Pulmonary artery endothelial cell (primary cell): ENCODE measurements around the gene MORC2. TPM values are rescaled to one million over a fixed set of nuclear protein-coding genes. Genes with fewer than 3 reads are reported as not detected.

Experiments
- DNase-seq: peaks from one replicate; pipeline ENCODE4 v3.0.0-alpha.2; 2011; ENCODE audit warnings: low read depth, low spot score
- total RNA-seq: library from RNA; depleted of rRNA; stranded (reverse); fragments of >200 nt; gene quantifications from 2 replicates; pipeline ENCODE4 v1.2.3, GENCODE V29; 2014

The MORC2 gene
- total RNA-seq, 1 donor from 2014 or later = 13.8 TPM

DNA sequence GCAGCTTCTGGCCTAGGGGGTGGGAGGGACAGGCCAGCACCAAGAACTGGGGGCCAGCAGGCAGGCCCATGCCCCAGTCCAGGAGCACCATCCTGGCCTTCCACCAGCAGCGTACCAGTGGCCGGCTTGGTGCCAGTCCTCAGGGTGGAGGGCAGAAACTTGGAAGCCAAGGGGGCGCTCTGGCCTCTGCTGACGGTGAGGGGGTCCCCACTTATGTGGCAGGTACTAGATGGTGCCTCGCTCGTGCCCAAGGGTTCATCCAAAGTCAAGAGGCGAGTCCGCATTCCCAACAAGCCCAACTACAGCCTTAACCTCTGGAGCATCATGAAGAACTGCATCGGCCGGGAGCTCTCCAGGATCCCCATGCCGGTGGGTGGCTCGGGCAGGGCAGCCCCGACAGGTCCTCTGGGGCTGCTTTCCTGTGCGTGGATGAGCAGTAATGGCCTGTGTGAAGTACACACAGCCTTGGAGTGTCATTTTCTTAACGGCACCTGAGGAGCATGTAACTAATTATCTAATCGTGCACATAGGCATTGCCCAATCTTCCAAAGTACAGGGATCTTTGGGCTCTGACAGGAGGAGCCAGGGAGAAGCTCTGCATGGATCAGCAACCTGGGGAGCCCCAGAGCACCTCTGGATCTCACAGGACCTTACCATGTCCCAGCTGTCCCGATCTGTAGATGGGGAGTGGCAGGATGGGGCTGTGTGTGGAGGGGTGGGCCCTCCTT, 79.1 kb downstream of the MORC2 start:
- no peak for DNase-seq

DNA sequence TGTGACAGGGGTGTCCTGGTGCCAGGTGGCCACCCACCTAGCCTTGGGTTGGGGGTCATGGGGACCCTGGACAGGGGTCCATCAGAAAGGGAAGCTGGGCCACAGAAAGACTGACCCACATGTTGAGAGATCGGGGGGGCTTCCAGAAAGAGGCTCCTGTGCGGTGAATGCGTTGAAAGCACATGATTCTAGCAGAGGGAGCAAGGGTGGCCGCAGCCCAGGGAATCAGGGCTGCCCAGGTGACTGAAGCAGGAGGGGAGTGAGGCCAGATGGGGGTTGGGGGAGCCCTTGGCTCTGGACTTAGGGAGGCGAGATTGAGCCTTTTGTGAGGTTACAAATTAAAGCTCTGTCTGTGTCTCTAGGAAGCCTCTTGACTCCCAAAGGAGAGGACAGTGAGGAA, 80.7 kb downstream of the MORC2 start:
- DNase-seq = no peak

DNA sequence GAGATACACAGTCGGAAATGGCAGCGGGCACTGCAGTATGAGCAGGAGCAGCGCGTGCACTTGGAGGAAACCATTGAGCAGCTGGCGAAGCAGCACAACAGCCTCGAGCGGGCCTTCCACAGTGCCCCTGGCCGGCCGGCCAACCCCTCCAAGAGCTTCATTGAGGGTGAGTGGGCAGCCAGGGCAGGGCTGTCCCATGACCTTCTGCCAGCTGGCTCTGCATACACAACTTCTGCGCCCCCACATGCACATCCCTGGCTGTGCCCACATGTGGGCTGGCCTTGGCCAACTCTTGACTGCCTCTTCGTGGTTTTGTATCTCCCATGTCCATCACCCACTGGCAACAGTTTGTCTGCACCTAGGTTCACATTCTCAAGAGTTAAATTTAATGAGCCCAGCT, 81.1 kb downstream of the MORC2 start:
- no peak for DNase-seq

DNA sequence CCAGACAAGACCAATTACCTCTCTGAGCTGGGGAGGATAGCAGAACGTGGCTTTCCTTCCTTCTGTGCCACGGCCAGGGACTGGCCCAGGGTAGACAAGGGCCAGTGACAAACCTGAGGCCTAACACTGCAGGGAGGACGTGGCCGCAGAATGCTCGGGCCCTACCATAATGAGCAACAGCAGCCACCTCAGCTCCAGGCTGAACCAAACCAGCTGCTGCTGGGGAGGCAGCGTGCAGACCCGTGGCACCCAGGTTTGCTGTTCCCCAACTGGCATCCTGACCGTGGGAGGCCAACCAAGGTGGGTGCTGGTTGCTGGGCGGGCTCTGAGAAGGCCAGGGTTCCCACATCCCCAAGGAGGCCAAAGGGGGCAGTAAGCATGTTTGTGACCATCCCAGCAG, 83.0 kb downstream of the MORC2 start:
- DNase-seq = no peak

DNA sequence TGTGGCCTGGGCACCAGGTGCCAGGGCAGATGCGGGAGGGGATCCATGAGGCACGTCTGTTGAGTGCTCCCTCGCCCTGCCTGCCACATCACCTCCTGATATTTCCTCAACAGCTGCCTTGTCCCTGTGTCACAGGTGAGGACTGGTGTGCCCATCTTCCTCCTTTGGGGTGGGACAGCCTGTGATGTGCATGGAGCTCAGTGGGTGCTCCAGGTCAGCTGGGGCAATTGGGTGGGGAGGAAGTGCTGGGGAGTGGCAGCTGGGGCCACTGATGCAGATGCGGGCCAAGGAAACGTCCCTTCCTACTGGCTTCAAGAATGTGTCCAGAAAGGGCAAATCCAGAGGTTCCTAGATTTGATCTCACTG, 83.6 kb downstream of the MORC2 start:
- DNase-seq = no peak

DNA sequence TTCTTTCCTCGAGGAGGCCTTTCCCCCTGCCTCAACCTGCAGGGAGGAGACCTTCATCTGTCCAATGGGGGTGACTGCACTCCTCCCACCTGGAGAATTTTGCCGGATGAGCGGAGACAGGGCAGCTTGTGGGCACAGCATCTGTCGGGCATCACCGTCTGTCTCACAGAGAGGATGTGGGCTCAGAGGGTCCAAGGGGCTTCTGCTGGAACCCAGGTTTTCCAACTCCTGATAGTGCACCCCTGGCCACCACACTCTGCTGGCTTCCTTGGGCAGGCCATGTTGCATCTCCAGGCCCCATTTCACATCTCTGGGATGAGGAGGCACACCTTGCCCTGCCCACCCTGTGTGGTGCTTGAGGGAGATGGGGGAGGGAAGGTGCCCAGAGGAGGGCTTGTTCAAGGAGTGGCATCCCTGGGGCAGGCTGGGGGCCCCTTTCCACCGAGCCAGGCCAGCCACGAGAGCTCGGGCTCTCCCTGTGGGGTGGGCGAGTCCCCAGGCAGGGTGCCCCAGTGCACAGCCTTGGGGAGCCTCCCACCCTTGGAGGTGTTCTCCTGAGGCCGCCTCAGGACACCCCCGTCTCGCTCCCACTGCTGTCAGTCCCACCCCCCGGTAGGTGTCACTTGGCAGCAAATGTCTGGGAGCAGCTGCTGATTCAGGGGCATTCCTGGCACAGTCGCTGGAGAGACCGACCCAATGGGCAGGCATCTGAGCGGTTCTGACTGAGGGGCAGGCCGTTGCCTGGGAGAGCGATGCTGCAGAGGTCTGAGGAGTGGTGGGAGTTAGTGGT, 84.2 kb downstream of the MORC2 start:
- no peak for DNase-seq

DNA sequence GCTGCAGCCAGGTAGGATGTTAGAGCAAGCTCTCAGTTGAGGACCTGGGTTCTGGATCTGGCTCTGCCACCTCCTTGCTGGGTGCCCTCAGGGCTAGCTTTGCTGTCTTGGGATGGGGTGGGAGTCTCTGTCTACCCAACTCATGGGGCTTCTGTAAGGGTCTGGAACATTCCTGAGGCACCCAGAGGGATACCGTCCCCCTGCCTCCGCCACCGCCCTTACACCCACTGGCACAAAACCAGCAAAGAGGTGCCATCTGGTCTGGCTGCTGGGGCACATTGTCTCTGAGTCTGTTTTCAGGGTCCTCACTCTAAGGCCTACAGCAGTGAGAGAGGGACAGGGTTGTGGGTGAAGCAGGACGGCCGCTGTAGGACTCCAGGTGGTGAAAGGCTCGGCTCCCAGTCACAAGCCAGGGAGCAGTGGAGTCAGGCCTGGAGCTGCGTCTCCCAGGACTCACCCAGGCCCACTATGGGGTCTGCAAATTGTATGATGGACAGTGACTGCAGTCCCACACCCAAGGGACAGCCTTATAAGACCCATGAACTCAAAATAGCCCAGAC, 84.9 kb downstream of the MORC2 start:
- DNase-seq = no peak

DNA sequence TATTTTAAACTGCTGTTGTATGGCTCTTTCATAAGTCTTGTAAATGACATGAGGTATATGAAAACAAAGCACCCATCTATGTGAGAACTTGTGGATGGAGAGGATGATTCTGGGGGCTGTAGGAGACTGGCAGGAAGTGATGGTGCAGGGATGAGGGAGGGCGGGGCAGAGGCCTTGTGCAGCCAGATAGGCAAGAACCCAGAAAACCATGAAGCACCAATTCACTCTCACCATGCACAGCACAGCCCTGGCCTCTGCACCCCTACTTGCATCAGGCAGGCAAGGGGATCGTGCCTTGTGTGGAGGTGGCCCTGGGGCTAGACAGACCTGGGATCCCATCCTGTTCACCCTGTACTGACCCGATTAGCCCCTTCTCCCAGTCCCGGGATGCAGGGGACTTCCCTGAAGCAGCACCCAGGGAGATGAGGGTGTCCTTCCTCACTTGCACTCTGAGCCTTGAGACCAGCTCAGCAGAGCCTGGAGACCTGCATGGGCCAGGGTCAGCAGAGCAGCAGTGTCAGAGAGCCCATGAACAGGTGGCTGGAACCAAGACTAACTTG, 85.5 kb downstream of the MORC2 start:
- DNase-seq = no peak

DNA sequence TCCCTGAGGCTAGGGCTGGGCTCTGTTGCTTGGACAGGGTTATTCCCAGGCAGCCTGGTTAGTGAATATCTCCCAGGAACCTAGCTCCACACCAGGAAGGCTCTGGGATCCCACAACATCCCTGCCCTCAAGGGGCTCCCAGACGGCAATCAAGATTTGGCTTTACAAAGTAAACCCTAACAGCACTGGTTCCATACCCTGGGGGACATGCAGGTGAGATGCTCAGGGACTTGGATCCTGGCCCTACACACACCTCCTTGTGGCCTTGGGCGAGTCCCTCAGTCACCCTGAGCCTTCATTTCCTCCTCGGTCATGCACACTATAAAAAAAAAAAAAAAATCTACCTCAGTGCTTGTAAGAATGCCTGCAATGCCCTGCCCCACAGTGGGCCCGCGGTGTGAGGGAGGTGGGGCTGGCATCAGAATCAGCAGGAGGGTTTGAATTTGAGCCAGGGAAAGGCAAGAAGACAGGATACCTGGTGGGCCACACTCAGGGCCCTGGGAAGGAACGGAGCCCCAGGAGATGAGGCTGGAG, 86.3 kb downstream of the MORC2 start:
- DNase-seq = no peak

DNA sequence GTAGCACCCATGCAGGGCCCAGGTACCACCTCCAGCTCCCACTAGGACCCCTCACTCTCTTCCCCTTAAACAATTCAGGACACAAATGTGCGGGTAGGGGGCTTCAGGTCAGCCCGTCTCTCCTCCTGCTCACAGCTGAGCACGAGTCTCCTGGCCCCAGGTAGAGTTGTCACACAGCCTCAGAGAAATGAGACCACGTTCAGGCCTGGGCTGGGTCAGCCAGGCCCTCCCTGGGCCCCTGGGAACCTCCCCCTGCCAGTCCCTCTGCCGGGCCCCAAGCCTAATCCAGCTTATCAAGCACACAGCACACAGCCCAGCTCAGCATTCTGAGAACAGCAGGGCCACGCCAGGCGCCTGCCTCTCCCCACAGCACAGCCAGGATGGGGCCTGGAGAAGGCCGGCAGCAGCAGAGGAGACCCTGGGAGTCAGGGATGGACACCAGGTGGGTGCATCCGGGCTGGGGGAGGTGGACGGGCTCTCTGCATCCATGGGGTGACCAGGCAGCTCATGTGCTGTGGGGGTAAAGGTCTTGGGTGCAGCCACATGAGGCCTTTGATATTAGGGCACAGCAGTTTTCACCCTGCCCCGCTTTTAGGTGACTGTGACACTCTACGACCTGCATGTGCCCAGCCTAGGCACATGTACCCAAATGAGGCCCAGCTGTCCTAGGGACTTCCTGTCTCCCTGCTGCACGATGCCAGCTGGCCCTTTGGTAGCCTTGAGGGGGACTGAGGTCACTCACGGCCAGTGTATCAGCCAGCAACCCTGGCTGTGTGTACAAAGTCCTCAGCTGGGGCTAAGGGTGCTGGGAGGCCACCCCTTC, 87.0 kb downstream of the MORC2 start:
- no peak for DNase-seq

DNA sequence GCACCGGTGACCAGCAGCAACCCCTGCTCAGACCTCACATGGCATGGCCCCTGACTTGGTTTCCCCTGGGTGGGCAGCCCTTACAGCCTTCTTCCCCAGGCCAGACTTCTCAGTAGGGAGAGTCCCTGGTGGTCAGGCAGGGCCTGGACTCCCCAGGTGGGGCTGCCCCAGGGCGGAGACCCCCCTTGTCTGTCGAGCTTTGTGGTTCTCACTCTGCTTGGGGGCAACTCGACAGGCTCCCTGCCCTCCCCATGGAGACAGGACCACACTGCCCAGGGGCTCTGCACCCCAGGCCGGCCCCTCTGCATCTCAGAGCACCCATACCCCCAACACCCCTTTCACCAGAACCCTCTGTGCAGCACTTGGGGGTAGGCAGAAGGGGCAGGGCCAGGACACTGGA, 87.7 kb downstream of the MORC2 start:
- DNase-seq = no peak

DNA sequence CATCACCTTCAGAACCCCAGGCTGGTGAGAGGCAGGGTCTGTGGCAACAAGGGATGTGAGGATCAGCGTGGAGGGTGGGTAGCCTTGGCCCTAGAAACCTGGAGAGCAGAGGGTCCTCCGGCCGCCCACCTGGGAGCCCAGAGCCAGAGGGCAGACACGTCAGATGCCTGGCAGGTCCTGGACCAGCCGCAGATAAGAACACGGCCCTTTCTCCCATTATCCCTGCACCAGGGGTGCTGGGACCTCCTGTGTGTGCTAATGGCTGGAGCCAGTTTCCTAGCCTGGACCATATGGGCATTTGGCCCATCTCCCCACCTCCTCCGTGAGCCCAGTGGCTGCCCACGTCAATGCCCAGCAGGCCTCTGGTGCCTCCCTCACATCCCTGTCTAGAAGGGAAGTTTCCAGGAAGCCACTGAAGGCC, 88.4 kb downstream of the MORC2 start:
- no peak for DNase-seq

DNA sequence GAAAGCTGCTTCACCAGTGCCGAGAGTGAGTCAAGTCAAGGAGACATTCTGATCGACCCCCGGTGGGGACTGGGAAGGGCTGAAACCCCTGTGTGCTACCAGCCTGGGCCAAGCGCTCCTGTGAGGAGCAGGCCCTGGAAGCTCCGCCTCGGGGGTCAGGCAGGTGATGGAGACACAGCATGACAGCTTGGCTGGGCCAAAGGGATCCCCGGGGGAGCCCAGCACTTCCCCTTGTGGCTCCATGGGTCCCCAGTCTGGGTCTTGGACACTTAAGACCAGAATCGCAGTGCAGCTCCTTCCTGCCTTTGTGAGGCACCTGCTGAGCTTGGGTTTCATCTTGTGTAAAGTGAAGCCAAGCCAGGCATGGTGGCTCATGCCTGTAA, 89.2 kb downstream of the MORC2 start:
- DNase-seq = no peak

DNA sequence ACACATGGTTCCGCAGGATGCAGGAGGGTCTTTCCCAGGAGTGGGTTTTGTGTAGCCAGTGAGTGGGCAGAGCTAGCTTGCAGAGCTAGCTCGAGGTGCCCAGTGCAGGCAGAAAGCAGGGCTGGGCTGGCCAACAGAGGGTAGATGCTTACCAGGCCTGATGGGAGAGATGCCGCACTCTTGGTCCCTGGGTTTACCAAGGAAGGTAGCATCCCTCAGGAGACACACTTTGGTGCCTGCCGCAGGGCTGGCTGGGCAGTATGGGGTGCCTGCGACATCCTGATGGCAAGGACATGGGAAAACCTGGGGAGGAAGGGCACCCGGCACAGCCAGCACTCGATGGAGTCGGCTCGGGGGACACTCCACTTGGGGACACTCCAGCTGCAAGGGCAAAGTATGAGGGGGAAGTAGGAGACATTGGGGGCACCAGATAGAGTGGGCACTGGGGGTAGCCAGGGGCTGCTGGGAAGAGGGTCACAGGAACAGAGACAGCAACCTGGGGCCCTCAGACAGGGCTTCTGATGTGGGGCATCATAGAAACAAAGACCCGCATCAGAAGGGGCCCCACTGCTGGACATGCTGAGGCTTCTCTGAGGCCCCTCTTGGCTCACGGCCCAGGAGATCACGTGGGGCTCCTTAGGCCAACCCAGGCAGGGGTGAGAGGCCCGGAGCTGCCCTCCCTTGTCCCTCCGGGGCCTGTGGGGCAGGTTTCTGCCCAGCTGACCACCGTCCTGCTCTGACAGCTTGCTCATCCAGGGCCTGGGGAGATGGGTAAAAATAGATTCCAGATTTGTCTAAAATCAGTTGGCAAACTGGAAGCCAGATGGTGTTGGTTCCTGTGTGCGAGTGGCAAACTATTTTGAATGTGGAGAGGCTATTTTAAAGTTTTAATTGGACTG, 89.8 kb downstream of the MORC2 start:
- no peak for DNase-seq

DNA sequence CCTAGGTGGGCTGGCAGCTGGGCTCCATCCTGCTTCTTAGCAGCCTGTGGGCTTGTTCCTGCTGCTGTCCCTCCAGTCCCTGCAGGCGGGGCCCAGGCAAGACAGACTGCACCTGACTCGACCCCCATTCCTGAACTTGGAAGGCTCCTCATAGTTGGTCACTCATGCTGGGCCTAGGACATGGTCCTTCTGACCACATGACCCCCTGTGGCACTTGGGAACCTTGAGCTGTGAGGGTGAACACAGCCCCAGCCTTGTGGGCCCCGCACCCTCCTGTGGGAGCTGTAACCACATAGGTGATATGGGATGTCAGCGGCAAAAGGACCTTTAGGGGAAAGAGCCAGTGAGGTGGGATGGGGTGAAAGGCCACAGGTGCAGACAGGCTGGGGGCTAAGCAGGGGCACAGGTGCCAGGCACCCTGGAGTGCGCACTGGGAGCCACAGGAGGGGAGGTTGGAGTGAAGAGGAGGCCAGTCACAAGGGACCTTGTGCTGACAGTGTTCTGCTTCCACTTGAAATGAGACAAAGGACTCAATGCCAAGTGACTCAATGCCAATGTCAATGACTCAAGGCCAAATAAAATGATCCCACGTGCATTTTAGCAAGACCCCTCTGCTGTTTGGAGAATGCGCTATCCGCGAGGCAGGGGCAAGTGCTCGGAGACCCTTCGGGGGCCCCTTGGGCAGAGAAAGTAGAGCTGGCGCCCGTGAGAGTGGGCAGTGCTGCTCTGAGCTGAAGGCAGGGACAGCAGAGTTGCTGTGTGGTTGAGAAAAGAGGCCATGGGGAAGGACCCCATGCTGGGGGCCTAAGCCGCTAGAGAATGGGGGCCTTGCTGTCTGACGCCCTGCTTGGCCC, 90.7 kb downstream of the MORC2 start:
- DNase-seq = no peak

DNA sequence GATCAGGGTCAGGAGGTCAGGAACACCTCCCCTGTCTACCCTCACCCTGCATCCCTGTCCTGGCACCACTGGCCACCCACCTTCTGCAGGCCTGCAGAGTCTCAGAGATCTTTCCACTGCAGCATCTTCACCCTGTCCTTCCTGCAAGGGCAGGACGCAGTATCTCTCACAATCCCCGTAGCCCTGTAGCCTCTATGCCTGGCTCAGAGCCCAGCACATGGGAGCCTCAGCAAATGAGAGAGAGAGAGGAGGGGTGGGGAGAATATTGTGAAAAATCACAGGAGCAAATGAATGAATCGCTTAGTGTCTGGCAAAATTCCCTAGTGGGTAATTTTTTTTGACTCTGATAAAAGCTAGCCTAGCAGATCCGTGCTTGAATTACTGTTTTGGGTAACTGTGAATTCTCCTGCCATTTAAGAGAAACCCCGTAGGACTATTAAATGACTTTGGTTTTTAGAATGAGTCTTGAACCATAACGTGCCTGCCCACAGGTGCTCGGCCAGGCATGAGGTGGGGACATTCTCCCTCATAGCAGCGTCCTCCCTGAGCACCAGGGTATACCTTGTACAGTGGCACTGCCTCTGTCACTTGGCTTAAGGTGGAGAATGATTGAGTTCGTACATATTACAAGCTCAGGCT, 91.5 kb downstream of the MORC2 start:
- no peak for DNase-seq

DNA sequence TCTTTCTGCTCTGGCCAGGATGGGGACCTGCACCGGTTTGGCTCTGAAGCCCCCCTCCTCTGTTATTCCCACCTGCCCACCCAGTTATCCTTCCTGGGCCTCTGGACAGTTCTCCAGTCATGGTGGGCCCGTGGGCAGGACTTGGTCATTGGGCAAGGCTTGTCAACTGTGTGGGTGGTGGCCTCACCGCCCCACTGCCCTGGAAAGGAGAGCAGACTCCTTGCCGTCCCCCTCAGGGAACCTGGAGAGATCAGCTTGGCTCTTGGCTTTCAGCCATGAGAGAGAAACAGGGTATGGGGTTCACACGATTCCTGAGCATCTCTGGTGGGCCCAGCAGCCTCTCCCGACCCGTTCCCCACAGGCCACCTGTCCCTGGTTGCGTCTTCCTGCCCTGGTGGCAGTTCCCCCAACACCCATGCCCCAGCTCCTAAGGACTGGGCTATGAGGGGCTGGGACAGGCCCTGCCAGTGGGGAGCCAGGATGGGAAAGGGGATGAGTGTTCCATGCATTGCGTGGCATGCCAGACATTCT, 92.3 kb downstream of the MORC2 start:
- DNase-seq = no peak

DNA sequence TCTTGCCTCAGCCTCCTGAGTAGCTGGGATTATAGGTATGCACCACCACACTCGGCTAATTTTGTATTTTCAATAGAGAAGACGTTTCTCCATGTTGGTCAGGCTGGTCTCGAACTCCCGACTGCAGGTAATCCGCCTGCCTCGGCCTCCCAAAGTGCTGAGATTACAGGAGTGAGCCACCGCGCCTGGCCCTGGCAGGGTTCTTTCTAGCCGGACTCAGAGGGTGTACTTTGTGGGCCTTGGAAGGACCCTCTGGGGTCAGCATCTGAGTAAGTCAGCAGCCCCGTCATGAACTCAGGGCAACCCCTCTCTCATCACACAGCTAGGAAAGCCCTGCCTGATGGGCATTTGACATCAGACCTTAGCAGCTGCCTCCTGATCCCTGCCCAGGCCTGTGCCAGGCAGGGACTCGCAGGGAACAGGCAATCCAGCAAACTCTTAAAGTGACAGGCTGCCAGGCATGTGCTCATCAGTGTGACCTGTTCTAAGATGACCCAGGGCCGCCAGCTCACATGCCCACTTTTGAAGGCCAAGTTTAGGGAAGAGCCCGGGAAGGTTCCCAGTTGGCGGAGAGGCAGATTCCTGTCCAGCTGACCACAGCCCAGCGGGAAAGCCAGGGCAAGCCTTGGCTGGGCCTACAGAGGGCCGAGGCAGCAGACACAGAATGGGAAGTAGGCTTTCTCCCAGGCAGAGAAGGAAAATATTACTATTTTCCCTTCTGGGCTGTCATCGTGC, 92.9 kb downstream of the MORC2 start:
- no peak for DNase-seq
